Adrenal gland (tissue), 5 donors: ENCODE measurements around the gene DIP2A.

Source experiments
- CTCF ChIP-seq, 6 experiments: fragments of 450-650 bp in 4 of 6; fragments of 200-600 bp in 2 of 6; sonication (generic) in 1 of 6; IDR thresholded peaks; 1 replicate in 5 of 6; 2 replicates in 1 of 6; pipeline versions ENCODE4 v1.5.1 to v1.8.0; 2016 to 2021; ENCODE audit warnings: antibody characterized with exemption in 6 of 6, mild to moderate bottlenecking in 2 of 6, moderate library complexity in 1 of 6
- POLR2A ChIP-seq, 2 donors: fragments of 450-650 bp; IDR thresholded peaks; one replicate each; pipeline ENCODE4 v1.6.1; 2017; ENCODE audit warnings: antibody characterized with exemption in 2 of 2, mild to moderate bottlenecking in 2 of 2, moderate library complexity in 1 of 2
- donor health status: DM: no; HTN: no; CAD: no.

GRCh38 chr21:46598581-46599572 lies 140.2 kb downstream of the DIP2A start:
- no peak for TF ChIP-seq CTCF (IDR thresholded peaks at IDR 0.05)
- TF ChIP-seq POLR2A (IDR thresholded peaks at IDR 0.05) = no peak
